Stimulated activated memory B cell treated with anti-CD40 and anti-IgM and Interleukin-4, amounts not matched to agents 10 μg/mL and 1 μg/mL and 100 μg/mL, for 72 hours (primary cell): ENCODE measurements around the gene RPS15.
"Not testable (repeated sequence)": the region's sequence is repeated elsewhere in the genome, so short reads cannot be mapped to it uniquely, and the experiment has no call there.

Experiments used
- ATAC-seq: fragments of 150-1000 bp; cut with Tn5 transposase; 2 replicates; pipeline ENCODE4 v1.10.0; 2021
- H3K27ac Mint-ChIP-seq: one replicate; pipeline ENCODE4 v1.8.0; 2022; ENCODE audit warnings: mild to moderate bottlenecking, mixed read lengths
- H3K27me3 Mint-ChIP-seq: one replicate; pipeline ENCODE4 v1.8.0; 2022; ENCODE audit warnings: mixed read lengths
- H3K36me3 Mint-ChIP-seq: one replicate; pipeline ENCODE4 v1.8.0; 2022; ENCODE audit warnings: mixed read lengths
- H3K4me1 Mint-ChIP-seq: one replicate; pipeline ENCODE4 v1.8.0; 2022; ENCODE audit warnings: mixed read lengths
- H3K4me3 Mint-ChIP-seq: one replicate; pipeline ENCODE4 v1.8.0; 2022; ENCODE audit warnings: mild to moderate bottlenecking, moderate library complexity, mixed read lengths
- H3K9me3 Mint-ChIP-seq: one replicate; pipeline ENCODE4 v1.8.0; 2022; ENCODE audit warnings: mixed read lengths

RPS15 gene

DNA sequence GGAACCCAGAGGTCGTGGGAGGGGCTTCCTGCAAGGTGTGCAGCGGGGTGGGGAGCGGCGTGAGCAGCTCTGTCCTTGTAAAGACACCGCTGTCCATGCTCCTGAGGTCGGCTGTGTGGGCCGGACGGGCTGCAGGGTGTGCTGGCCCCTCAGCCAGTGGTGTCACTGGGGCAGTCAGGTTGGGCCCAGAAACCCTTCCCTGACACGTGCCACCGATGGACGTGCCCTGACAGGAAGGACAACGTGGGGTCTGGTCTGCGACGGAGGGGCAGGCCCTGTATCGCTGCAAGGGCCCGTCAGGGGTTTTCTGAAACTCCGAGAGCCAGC, 4.2 kb upstream of the RPS15 start:
- Mint-ChIP-seq H3K27me3 (no peaks in the 10 kb centered on the region), H3K36me3 (peaks cover 29% of the 10 kb centered on the region)

DNA sequence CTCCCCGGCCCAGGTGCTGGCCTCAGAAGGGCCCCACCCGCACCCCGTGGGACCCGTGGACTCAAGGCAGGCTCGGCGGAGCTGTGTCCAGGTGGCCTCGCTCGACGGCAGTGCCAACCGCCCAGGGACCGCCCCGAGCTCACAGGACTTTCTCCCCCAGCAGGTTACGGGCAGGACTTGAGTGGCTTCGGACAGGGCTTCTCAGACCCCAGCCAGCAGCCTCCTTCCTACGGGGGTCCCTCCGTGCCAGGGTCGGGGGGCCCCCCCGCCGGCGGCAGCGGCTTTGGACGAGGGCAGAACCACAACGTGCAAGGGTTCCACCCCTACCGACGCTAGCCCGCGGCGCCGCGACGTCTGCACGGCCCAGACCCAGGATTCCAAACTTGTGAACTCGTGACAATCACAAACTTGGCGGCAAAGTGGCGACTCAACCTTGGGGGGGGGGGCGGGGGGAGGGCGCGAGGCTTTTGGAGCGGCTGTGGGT, 3.6 kb upstream of the RPS15 start:
- no peaks in the 10 kb centered on the region for H3K9me3 Mint-ChIP-seq
- H3K4me1 Mint-ChIP-seq, result peaks cover 8% of the 10 kb centered on the region
- no peak for ATAC-seq
- no peaks in the 10 kb centered on the region for H3K27me3 Mint-ChIP-seq
- peaks cover 31% of the 10 kb centered on the region for H3K36me3 Mint-ChIP-seq
- H3K27ac Mint-ChIP-seq, result no peak overlapping the region
- H3K4me3 Mint-ChIP-seq, result no peak overlapping the region

More for the DNA sequence above, 4.2 kb upstream of the RPS15 start:
- Mint-ChIP-seq H3K4me3 (no peak overlapping the region), H3K4me1 (peaks cover 5% of the 10 kb centered on the region), H3K27ac (no peak overlapping the region), H3K9me3 (no peaks in the 10 kb centered on the region)
- no peak for ATAC-seq

DNA sequence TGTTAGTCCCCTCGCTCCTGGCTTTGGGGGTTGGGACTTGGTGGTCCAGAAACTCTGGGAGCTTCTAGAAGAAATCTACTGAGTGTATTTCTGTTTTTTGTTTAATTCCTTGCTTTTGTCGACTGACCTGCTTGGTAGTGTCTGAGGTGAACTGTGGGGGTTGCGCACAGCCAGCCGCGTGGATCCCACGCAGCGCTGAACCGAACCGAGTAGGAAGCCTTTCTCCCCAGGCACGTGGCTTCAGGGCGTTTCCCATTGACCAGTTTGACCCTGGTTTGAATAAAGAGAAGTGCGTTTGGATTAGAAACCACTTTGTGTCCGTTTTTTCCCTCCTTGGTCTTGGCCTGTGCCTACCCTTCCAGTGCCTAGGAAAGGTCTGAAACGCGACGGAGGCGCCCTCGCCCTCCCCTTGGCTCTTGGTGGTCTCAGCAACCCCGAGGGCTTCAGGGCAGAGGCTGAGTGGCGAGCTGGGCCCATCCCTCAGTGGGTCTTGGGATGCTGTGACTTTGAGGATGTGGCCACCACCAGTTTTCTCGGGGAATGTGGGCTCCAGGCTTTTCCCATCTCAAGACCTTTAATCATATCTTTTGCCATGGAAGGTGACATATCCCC, 2.7 kb upstream of the RPS15 start:
- no peak for ATAC-seq
- H3K27me3 Mint-ChIP-seq, result no peaks in the 10 kb centered on the region
- H3K4me1 Mint-ChIP-seq, result peaks cover 17% of the 10 kb centered on the region
- H3K27ac Mint-ChIP-seq, result no peak overlapping the region
- H3K9me3 Mint-ChIP-seq, result no peaks in the 10 kb centered on the region
- H3K4me3 Mint-ChIP-seq, result no peak overlapping the region
- peaks cover 35% of the 10 kb centered on the region for H3K36me3 Mint-ChIP-seq

DNA sequence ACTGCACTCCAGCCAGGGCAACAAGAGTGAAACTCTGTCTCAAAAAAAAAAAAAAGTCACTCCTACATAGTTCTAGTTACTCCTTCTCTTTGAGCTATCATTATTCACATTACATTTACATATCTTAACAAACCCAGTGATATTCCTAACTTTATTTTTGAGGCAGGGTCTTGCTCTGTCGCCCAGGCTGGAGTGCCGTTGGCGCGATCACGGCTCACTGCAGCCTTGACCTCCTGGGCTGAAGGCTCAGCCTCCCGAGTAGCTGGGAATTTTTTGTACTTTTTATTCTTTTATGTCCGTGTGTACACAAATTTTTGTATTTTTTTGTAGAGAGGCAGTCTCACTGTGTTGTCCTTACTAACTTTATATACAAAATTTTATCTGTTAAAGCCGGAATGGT, 587 bp upstream of the RPS15 start:
- peaks cover 35% of the 10 kb centered on the region for H3K4me1 Mint-ChIP-seq
- no peak for ATAC-seq
- H3K27ac Mint-ChIP-seq, result peak overlapping the region; percentile 97
- H3K4me3 Mint-ChIP-seq, result no peak overlapping the region
- H3K36me3 Mint-ChIP-seq, result peaks cover 46% of the 10 kb centered on the region
- no peaks in the 10 kb centered on the region for H3K27me3 Mint-ChIP-seq
- no peaks in the 10 kb centered on the region for H3K9me3 Mint-ChIP-seq

DNA sequence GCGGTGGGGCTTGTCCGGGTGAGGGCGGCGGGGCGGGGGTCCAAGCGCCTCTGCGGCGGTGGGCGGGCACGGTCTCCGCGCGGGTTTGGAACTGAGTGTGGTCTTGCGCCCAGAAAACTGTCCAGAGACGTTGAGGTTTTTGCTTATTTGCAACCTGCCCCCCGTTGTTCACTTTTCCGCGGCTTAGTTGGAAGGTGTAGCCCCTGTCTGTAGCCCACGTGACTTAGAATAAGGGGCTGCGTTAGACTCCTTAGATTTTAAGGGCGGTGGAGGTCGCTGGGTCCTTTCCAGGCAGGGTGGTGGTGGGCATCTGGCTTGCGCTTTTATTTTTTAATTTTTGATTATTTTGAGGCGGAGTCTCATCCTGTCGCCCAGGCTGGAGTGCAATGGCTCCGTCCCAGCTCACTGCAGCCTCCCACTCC, 748 bp downstream of the RPS15 start:
- H3K27ac Mint-ChIP-seq, result peak overlapping the region; percentile 97
- ATAC-seq, result no peak
- H3K27me3 Mint-ChIP-seq, result no peaks in the 10 kb centered on the region
- peaks cover 38% of the 10 kb centered on the region for H3K4me1 Mint-ChIP-seq
- no peaks in the 10 kb centered on the region for H3K9me3 Mint-ChIP-seq
- peak overlapping the region; percentile 98 for H3K4me3 Mint-ChIP-seq
- peaks cover 48% of the 10 kb centered on the region for H3K36me3 Mint-ChIP-seq

GRCh38 chr19:1439525-1440417, 1.6 kb downstream of the RPS15 start:
- not testable (repeated sequence) for H3K27me3 Mint-ChIP-seq, H3K9me3 Mint-ChIP-seq, ATAC-seq
- H3K4me3 Mint-ChIP-seq, result peak overlapping the region; percentile 98
- H3K4me1 Mint-ChIP-seq, result peaks cover 42% of the 10 kb centered on the region
- H3K36me3 Mint-ChIP-seq, result peaks cover 48% of the 10 kb centered on the region
- H3K27ac Mint-ChIP-seq, result peak overlapping the region; percentile 97

DNA sequence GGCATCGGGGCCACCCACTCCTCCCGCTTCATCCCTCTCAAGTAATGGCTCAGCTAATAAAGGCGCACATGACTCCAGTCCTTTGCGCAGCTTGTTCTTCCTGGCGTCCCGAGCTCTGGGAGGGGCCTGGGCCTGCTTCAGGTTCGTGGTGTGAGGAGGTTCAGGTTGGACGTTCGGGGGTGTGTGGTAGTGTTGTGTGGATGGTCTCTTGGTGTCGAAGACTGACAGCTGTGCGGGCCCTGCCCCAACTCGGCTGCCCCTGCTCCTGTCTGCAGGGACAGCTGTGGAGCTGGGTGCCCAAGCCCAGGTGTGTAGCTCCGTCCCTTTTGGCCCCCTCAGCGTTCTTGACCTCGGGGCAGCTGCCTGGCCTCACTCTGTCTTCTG, 2.2 kb downstream of the RPS15 start:
- peak overlapping the region; percentile 97 for H3K27ac Mint-ChIP-seq
- peaks cover 45% of the 10 kb centered on the region for H3K36me3 Mint-ChIP-seq

DNA sequence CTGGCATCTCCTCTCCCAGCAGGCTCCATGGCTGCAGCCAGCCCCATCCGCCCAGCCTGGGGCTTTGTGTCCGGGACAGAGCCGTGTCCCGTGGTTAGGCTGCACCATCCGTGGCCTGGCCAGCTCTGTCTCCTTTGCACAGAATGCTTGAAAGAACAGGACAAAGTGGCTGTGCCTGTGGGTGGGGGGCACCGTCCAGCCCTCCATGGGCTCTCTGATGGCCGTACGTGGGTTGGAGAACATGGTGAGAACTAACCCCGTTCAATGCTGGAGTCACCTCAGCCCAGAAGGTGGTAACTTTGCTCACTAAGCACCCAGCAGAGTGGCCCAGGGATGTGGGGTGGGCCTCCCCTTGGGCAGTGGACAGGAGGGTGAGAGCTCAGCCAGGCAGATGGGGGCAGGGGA, 2.8 kb downstream of the RPS15 start:
- Mint-ChIP-seq H3K9me3 (no peaks in the 10 kb centered on the region), H3K27ac (peak overlapping the region; percentile 97), H3K4me3 (peak overlapping the region; percentile 98), H3K36me3 (peaks cover 43% of the 10 kb centered on the region), H3K4me1 (peaks cover 52% of the 10 kb centered on the region), H3K27me3 (no peaks in the 10 kb centered on the region)
- ATAC-seq, result no peak

More for the DNA sequence above, 2.2 kb downstream of the RPS15 start:
- no peaks in the 10 kb centered on the region for H3K9me3 Mint-ChIP-seq
- H3K4me1 Mint-ChIP-seq, result peaks cover 49% of the 10 kb centered on the region
- ATAC-seq, result no peak
- H3K27me3 Mint-ChIP-seq, result no peaks in the 10 kb centered on the region
- peak overlapping the region; percentile 98 for H3K4me3 Mint-ChIP-seq

GRCh38 chr19:1441677-1442438, 3.7 kb downstream of the RPS15 start:
- peaks cover 52% of the 10 kb centered on the region for H3K4me1 Mint-ChIP-seq
- H3K4me3 Mint-ChIP-seq, result no peak overlapping the region
- no peak for ATAC-seq
- peaks cover 43% of the 10 kb centered on the region for H3K36me3 Mint-ChIP-seq
- no peaks in the 10 kb centered on the region for H3K9me3 Mint-ChIP-seq
- H3K27me3 Mint-ChIP-seq, result peaks cover 2% of the 10 kb centered on the region
- H3K27ac Mint-ChIP-seq, result no peak overlapping the region

GRCh38 chr19:1445185-1445931, 7.2 kb downstream of the RPS15 start:
- peaks cover 26% of the 10 kb centered on the region for H3K36me3 Mint-ChIP-seq
- H3K9me3 Mint-ChIP-seq, result no peaks in the 10 kb centered on the region
- peaks cover 33% of the 10 kb centered on the region for H3K27me3 Mint-ChIP-seq
- H3K4me3 Mint-ChIP-seq, result peak overlapping the region; percentile 76
- peaks cover 50% of the 10 kb centered on the region for H3K4me1 Mint-ChIP-seq
- peak overlapping the region; percentile 58 for H3K27ac Mint-ChIP-seq
- ATAC-seq, result peak; percentile 91

DNA sequence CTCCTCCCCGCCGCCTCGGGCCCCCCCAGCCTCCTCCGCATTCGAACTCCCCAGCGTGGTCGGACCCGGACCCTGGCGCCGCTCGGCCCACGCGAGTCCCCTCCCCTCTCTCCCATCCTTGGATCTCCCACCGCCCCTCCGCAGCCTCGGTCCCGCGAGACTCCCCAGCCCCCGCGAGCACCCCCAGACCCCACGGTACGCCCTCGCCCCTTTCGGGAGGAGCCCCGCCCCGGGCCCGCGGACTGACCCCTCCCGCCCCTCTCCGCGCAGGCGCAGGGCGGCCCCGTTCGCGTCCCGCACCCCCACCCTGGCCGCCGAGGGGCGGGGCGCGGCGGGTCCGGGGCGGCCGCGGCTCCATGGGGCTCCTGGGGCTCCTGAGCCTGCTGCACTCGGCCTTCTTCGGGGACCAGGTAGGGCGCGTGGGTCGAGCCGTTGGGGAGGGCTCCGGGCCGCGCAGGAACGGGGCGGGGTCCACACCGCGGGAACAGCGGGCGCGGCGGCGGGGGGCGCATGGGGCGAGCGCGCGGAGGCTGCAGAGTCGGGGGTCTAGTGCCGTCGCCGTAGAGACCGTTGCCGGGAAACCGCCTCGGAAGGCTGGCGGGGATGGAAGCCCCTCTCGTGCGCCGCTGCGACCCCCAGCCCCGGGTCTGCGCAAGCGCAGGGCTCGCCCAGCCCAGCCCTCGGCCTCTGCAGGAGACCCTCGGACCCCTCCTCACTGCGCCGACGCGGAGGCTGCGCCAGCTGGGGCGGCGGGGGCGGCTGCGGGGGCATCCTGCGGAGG, 7.9 kb downstream of the RPS15 start:
- H3K27ac Mint-ChIP-seq, result no peak overlapping the region
- no peak overlapping the region for H3K4me3 Mint-ChIP-seq
- peaks cover 42% of the 10 kb centered on the region for H3K4me1 Mint-ChIP-seq
- no peaks in the 10 kb centered on the region for H3K9me3 Mint-ChIP-seq
- H3K36me3 Mint-ChIP-seq, result peaks cover 19% of the 10 kb centered on the region
- peaks cover 41% of the 10 kb centered on the region for H3K27me3 Mint-ChIP-seq
- no peak for ATAC-seq

DNA sequence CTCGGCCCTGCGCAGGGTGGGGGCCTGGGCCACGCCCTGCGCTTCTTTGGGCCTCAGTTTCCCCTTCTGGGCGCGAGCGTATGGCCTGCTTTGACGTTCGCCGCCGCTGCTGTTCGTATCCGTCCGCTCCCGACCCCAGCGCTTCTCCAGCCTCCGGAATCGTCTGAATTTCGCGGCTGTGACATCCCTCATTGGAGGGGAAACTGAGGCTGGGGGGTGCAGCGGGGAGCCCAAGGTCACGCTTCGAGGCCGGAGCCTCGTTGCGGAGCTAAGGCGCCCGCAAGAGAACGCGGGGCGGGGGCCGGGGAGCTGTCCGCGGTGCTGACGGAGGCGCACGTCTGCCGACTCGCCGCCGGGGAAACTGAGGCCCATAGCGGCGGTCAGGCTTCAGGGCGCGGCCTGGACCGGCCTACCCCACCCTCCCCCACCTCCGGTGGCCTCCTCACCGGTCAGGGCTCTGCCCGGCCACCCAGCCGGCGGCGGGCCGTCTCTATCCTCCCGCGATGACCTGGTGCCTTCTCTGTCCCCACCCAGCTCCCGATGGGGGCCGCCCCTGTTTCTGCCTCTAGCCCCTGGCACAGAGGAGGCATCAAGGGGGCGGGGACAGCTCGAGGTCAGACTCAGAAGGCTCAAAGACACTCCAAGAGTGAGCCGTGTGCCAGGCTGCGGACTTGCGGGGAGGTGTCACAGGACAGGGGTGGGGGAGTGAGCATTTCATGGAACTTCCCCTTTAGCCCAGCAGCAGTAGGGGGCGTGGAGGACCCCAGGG, 8.7 kb downstream of the RPS15 start:
- Mint-ChIP-seq H3K36me3 (peaks cover 11% of the 10 kb centered on the region), H3K9me3 (no peaks in the 10 kb centered on the region), H3K27me3 (peaks cover 48% of the 10 kb centered on the region)

GRCh38 chr19:1447504-1447903, 9.3 kb downstream of the RPS15 start:
- peaks cover 54% of the 10 kb centered on the region for H3K27me3 Mint-ChIP-seq
- no peak for ATAC-seq
- H3K4me3 Mint-ChIP-seq, result no peak overlapping the region
- H3K4me1 Mint-ChIP-seq, result peaks cover 31% of the 10 kb centered on the region
- no peaks in the 10 kb centered on the region for H3K9me3 Mint-ChIP-seq
- peaks cover 5% of the 10 kb centered on the region for H3K36me3 Mint-ChIP-seq
- H3K27ac Mint-ChIP-seq, result no peak overlapping the region

More for the DNA sequence above, 8.7 kb downstream of the RPS15 start:
- ATAC-seq, result no peak
- Mint-ChIP-seq H3K27ac (no peak overlapping the region), H3K4me3 (peak overlapping the region; percentile 38), H3K4me1 (peaks cover 36% of the 10 kb centered on the region)
